OCI-LY1 (cell line): Measurements from ENCODE around the gene STAG1.

Experiments used
- EZH2 ChIP-seq: fragments of 200-600 bp; sonication (generic), shearing (Covaris generic); IDR thresholded peaks from 2 replicates; pipeline ENCODE4 v1.8.0; 2017; ENCODE audit warnings: borderline replicate concordance, mixed run types, mild to moderate bottlenecking, antibody characterized with exemption, low read length, moderate library complexity, mixed read lengths
- TF ChIP-seq, protein P1 (sequence below): fragments of 200-600 bp; sonication (generic), shearing (Covaris generic); IDR thresholded peaks from 2 replicates; pipeline ENCODE4 v1.5.1; 2017; ENCODE audit warnings: mild to moderate bottlenecking, antibody characterized with exemption, low read length, moderate library complexity, mixed read lengths

DNA sequence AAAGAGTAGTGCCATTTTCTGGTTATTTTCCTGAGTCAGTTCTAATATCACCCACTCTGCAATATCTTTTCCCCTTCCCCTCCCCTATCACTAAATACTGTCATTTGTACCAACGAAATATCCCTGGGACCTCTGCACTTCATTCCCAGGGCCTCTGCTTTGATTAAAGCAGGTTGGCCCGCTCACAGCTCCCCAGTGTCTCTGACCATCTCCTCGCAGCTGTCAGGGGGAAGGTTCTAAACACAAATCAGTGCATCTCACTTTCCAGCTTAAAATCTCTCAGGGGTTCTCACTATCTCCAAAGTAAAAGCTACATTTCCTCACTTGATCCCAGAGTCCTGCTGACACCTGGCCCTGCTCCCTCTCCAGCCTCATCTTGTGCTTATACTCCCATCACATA is 38.6 kb upstream of the STAG1 start:
- TF ChIP-seq, protein P1, sequence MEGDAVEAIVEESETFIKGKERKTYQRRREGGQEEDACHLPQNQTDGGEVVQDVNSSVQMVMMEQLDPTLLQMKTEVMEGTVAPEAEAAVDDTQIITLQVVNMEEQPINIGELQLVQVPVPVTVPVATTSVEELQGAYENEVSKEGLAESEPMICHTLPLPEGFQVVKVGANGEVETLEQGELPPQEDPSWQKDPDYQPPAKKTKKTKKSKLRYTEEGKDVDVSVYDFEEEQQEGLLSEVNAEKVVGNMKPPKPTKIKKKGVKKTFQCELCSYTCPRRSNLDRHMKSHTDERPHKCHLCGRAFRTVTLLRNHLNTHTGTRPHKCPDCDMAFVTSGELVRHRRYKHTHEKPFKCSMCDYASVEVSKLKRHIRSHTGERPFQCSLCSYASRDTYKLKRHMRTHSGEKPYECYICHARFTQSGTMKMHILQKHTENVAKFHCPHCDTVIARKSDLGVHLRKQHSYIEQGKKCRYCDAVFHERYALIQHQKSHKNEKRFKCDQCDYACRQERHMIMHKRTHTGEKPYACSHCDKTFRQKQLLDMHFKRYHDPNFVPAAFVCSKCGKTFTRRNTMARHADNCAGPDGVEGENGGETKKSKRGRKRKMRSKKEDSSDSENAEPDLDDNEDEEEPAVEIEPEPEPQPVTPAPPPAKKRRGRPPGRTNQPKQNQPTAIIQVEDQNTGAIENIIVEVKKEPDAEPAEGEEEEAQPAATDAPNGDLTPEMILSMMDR: no peak
- TF ChIP-seq EZH2: no peak
